ENCODE results near the gene RAB3B. TPM values are rescaled to one million over a fixed set of nuclear protein-coding genes. Genes with fewer than 3 reads are reported as not detected.

Gene RAB3B
- total RNA-seq, 4 donors from 2014 or later: 0.02 to 0.04 TPM; not detected in 2

DNA sequence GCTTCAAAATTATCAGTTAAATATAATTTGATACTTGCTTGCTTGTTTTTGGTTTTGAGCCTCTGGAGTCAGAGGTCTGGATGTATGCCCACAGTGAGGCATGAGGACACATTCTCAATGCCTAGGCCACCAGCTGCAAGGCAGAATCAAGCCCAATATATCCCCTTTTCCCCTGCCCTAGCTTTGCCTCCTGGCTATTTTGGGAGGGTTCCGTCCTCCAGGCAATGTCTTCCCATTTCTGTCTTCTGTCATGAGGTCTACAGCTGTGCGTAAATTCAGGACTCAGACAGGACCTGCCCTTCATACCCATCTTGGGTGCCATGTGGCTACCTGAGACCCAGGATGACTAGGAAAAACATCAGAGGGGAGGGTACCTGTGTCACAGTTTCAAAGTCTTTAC is 131.2 kb downstream of the RAB3B start:
- Histone ChIP-seq H3K4me3 (no peak overlapping the region), H3K27ac (peak overlapping the region in 3 of 4 donors; percentile 33 to 49 (median 36)), H3K4me1 (peaks cover 20 to 27% of the 10 kb centered on the region in 2 donors), H3K36me3 (no peaks in the 10 kb centered on the region), H3K27me3 (no peaks in the 10 kb centered on the region), H3K9me3 (no peaks in the 10 kb centered on the region)
- TF ChIP-seq, protein P1, sequence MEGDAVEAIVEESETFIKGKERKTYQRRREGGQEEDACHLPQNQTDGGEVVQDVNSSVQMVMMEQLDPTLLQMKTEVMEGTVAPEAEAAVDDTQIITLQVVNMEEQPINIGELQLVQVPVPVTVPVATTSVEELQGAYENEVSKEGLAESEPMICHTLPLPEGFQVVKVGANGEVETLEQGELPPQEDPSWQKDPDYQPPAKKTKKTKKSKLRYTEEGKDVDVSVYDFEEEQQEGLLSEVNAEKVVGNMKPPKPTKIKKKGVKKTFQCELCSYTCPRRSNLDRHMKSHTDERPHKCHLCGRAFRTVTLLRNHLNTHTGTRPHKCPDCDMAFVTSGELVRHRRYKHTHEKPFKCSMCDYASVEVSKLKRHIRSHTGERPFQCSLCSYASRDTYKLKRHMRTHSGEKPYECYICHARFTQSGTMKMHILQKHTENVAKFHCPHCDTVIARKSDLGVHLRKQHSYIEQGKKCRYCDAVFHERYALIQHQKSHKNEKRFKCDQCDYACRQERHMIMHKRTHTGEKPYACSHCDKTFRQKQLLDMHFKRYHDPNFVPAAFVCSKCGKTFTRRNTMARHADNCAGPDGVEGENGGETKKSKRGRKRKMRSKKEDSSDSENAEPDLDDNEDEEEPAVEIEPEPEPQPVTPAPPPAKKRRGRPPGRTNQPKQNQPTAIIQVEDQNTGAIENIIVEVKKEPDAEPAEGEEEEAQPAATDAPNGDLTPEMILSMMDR (IDR thresholded peaks at IDR 0.05 in 4 of 5, conservative IDR thresholded peaks at IDR 0.05 in 1 of 5): no peak
- TF ChIP-seq POLR2A (IDR thresholded peaks at IDR 0.05): no peak
- peak in 1 of 2 donors; percentile 50 for ATAC-seq
- DNase-seq: no peak
- in situ Hi-C loops (cut with MboI; ENCODE audit: low sequenced_read_pairs in 4 of 4): no loop called here
- intact Hi-C loops (cut with DNase I; ENCODE audit: low total_unique reads): no loop called here

DNA sequence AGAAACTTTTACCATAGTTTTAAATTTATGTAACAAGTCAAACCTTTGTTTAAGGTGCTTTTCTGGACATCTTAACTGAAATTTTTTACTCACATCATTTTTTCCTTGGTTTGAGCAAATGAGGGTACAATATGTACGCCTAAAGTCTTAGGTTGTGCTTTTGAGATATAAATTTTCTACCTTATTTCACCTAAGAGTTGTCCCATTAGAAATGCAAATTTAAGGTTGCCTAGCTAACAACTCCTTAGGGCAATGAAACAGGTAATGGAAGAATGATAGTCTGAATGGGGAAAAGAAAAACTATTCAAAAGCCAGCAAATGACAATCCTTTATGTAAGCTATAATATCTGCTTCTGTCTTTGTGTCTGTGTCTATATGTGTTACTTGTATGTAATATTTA is 131.6 kb downstream of the RAB3B start:
- peak overlapping the region in 3 of 4 donors; percentile 33 to 49 (median 36) for H3K27ac ChIP-seq
- H3K4me3 ChIP-seq: no peak overlapping the region
- H3K36me3 ChIP-seq: no peaks in the 10 kb centered on the region
- no peaks in the 10 kb centered on the region for H3K9me3 ChIP-seq
- in situ Hi-C loops (cut with MboI; ENCODE audit: low sequenced_read_pairs in 4 of 4): no loop called here
- DNase-seq (no peak), ATAC-seq (no peak)
- H3K4me1 ChIP-seq: peaks cover 20 to 27% of the 10 kb centered on the region in 2 donors
- H3K27me3 ChIP-seq: no peaks in the 10 kb centered on the region
- intact Hi-C loops (cut with DNase I; ENCODE audit: low total_unique reads): no loop called here
- TF ChIP-seq, protein P1 (IDR thresholded peaks at IDR 0.05 in 4 of 5, conservative IDR thresholded peaks at IDR 0.05 in 1 of 5): no peak
- TF ChIP-seq POLR2A (IDR thresholded peaks at IDR 0.05): no peak

Other genes starting within 250 kb of the RAB3B start
- gene NRDC, start 112.0 kb downstream of the RAB3B start, total RNA-seq: 100 to 1,000 TPM; 180 to 270 (median 239) TPM
- 1 to 10 TPM; 3.4 to 5.9 (median 5.1) TPM for gene KTI12, start 43.1 kb upstream of the RAB3B start, total RNA-seq
- gene TXNDC12, start 64.5 kb upstream of the RAB3B start, total RNA-seq: 10 to 100 TPM; 19.8 to 25.3 (median 23.3) TPM
- gene BTF3L4, start 65.6 kb upstream of the RAB3B start, total RNA-seq: 10 to 100 TPM; 68.4 to 92.9 (median 72.4) TPM
- 10 to 100 TPM; 35.9 to 42.9 (median 41.9) TPM for gene ZFYVE9, start 151.4 kb upstream of the RAB3B start, total RNA-seq